Measurements from ENCODE around the gene KLHL29. TPM values are rescaled to one million over a fixed set of nuclear protein-coding genes. Genes with fewer than 3 reads are reported as not detected.

KLHL29 gene
- polyA plus RNA-seq, 1 of the 3 experiments (the other 2 are of a cell fraction): 4.6 TPM

GRCh38 chr2:23687214-23687613 is 302.2 kb downstream of the KLHL29 start:
- TF ChIP-seq, protein P1, sequence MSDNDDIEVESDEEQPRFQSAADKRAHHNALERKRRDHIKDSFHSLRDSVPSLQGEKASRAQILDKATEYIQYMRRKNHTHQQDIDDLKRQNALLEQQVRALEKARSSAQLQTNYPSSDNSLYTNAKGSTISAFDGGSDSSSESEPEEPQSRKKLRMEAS (IDR thresholded peaks at IDR 0.05; ENCODE audit: low read depth): no peak
- TF ChIP-seq NRF1 (IDR thresholded peaks at IDR 0.05; ENCODE audit: low read depth, low read length): no peak
- TF ChIP-seq YY1 (IDR thresholded peaks at IDR 0.05; ENCODE audit: low read depth): no peak
- TF ChIP-seq GATA2 (CRISPR knock-in tag; IDR thresholded peaks at IDR 0.05): no peak
- H2AFZ ChIP-seq (ENCODE audit: low read depth): no peak overlapping the region
- 87% methylated on average over 7 of the region's 9 CpGs for whole genome bisulfite sequencing (ENCODE audit: low lambda C conversion rate)
- H4K20me1 ChIP-seq (ENCODE audit: insufficient read depth): no peaks in the 10 kb centered on the region
- H3K4me2 ChIP-seq: no peak overlapping the region
- H3F3A ChIP-seq (replicated peaks; ENCODE audit: insufficient read depth): no peaks in the 10 kb centered on the region
- no peaks in the 10 kb centered on the region for H3K79me2 ChIP-seq (ENCODE audit: insufficient read depth)
- H3K9me3 ChIP-seq: no peaks in the 10 kb centered on the region
- no peaks in the 10 kb centered on the region for H3K9me2 ChIP-seq
- peaks cover 0 to 4% of the 10 kb centered on the region in 2 experiments for H3K36me3 ChIP-seq (replicated peaks in 1 of 2; ENCODE audit: control insufficient read depth in 1 of 2, insufficient read depth in 2 of 2, low read length in 1 of 2)
- H3K9ac ChIP-seq: no peak overlapping the region
- H3K4me1 ChIP-seq (ENCODE audit: control insufficient read depth in 1 of 2, insufficient read depth in 2 of 2, low read depth in 1 of 2, low read length in 1 of 2): peaks cover 0 to 23% of the 10 kb centered on the region in 2 experiments; a peak in 1 of 4 replicates
- no peak overlapping the region; a peak in 1 of 4 replicates for H3K27ac ChIP-seq (ENCODE audit: low read depth in 2 of 2, low read length in 1 of 2)
- H3K27me3 ChIP-seq (ENCODE audit: insufficient read depth): no peaks in the 10 kb centered on the region
- POLR2A ChIA-PET: no interaction called here
- DNase-seq: no peak
- H3K4me3 ChIP-seq (ENCODE audit: low read depth in 2 of 2, low read length in 1 of 2): no peak overlapping the region
- CTCF ChIA-PET: no interaction called here

DNA sequence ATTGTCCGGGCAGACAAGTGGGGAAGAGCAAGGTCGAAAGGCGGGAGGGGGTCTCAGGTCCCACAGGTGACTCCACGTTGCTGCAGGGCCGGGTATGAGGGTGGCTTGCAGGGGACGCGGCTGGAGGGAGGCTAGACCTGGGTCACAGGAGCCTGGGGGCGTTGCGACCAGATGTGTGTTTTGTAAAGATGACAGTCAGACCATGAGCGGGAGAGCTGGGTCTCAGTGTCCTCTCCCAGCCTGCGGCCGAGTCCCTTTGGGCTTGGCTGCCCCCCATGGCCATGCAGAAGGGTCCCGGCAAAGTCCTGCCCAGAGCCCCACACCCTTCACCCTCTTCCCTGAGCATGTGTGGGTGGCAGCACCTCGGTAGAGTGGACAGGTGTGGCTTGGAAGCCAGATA is 302.7 kb downstream of the KLHL29 start:
- no peaks in the 10 kb centered on the region for H3K9me3 ChIP-seq
- peaks cover 0 to 23% of the 10 kb centered on the region in 2 experiments; a peak in 1 of 4 replicates for H3K4me1 ChIP-seq (ENCODE audit: control insufficient read depth in 1 of 2, insufficient read depth in 2 of 2, low read depth in 1 of 2, low read length in 1 of 2)
- H3K79me2 ChIP-seq (ENCODE audit: insufficient read depth): no peaks in the 10 kb centered on the region
- no peak overlapping the region for H3K4me2 ChIP-seq
- peaks cover 0 to 4% of the 10 kb centered on the region in 2 experiments for H3K36me3 ChIP-seq (replicated peaks in 1 of 2; ENCODE audit: control insufficient read depth in 1 of 2, insufficient read depth in 2 of 2, low read length in 1 of 2)
- no peak overlapping the region for H2AFZ ChIP-seq (ENCODE audit: low read depth)
- ChIA-PET CTCF (interaction anchor here (1.1 kb wide), 1 partner anchor 9 kb away, joined by 3 read pairs; no protein-coding TSS in a partner anchor), POLR2A (no interaction called here)
- H3K9me2 ChIP-seq: no peaks in the 10 kb centered on the region
- no peak overlapping the region for H3K9ac ChIP-seq
- no peaks in the 10 kb centered on the region for H3K27me3 ChIP-seq (ENCODE audit: insufficient read depth)
- DNase-seq: no peak
- H3F3A ChIP-seq (replicated peaks; ENCODE audit: insufficient read depth): no peaks in the 10 kb centered on the region
- 87% methylated on average over 14 of the region's 14 CpGs for WGBS (ENCODE audit: low lambda C conversion rate)
- H4K20me1 ChIP-seq (ENCODE audit: insufficient read depth): no peaks in the 10 kb centered on the region
- no peak overlapping the region for H3K4me3 ChIP-seq (ENCODE audit: low read depth in 2 of 2, low read length in 1 of 2)
- no peak overlapping the region for H3K27ac ChIP-seq (ENCODE audit: low read depth in 2 of 2, low read length in 1 of 2)
- no peak for TF ChIP-seq TAF1 (IDR thresholded peaks at IDR 0.05; ENCODE audit: borderline replicate concordance, low read depth, low read length)
- TF ChIP-seq PBX3 (IDR thresholded peaks at IDR 0.05): no peak
- no peak for TF ChIP-seq SIN3A (IDR thresholded peaks at IDR 0.05; ENCODE audit: borderline replicate concordance, low read depth, low read length)
- no peak for TF ChIP-seq FOSL2 (IDR thresholded peaks at IDR 0.05; ENCODE audit: borderline replicate concordance, low read depth)
- TF ChIP-seq, protein P2, sequence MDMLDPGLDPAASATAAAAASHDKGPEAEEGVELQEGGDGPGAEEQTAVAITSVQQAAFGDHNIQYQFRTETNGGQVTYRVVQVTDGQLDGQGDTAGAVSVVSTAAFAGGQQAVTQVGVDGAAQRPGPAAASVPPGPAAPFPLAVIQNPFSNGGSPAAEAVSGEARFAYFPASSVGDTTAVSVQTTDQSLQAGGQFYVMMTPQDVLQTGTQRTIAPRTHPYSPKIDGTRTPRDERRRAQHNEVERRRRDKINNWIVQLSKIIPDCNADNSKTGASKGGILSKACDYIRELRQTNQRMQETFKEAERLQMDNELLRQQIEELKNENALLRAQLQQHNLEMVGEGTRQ (IDR thresholded peaks at IDR 0.05; ENCODE audit: borderline replicate concordance, low read depth, low read length): no peak
- no peak for TF ChIP-seq POLR2AphosphoS5 (IDR thresholded peaks at IDR 0.05; ENCODE audit: low read depth, low read length)
- TF ChIP-seq RCOR1 (IDR thresholded peaks at IDR 0.05; ENCODE audit: low read length): no peak
- TF ChIP-seq GATA2 (CRISPR knock-in tag; IDR thresholded peaks at IDR 0.05): no peak

Data from SK-N-SH (cell line).